Gastroesophageal sphincter (tissue), 3 donors: ENCODE measurements around the gene MOK.

ENCODE experiments used
- CTCF ChIP-seq, 4 experiments: fragments of 200-600 bp in 2 of 4; fragments of 450-650 bp in 2 of 4; sonication (generic) in 1 of 4; IDR thresholded peaks; one replicate each; pipeline ENCODE4 v1.5.1; 2017 to 2019; ENCODE audit warnings: antibody characterized with exemption in 4 of 4, mild to moderate bottlenecking in 2 of 4, moderate library complexity in 2 of 4
- EP300 ChIP-seq: sonication (generic); formaldehyde crosslinking; IDR thresholded peaks from one replicate; pipeline ENCODE4 v1.6.1; 2017; ENCODE audit warnings: antibody characterized with exemption, mild to moderate bottlenecking
- POLR2A ChIP-seq, 2 donors: fragments of 450-650 bp; IDR thresholded peaks; one replicate each; pipeline ENCODE4 v1.6.1; 2017; ENCODE audit warnings: antibody characterized with exemption in 2 of 2, mild to moderate bottlenecking in 2 of 2, moderate library complexity in 1 of 2
- POLR2AphosphoS5 ChIP-seq: sonication (generic); formaldehyde crosslinking; IDR thresholded peaks from one replicate; pipeline ENCODE4 v1.6.1; 2017; ENCODE audit warnings: antibody characterized with exemption

GRCh38 chr14:102321456-102322422, 16.8 kb upstream of the MOK start:
- no peak for TF ChIP-seq CTCF (IDR thresholded peaks at IDR 0.05)
- no peak for TF ChIP-seq POLR2A (IDR thresholded peaks at IDR 0.05)
- no peak for TF ChIP-seq EP300
- TF ChIP-seq POLR2AphosphoS5, result no peak
